H9 (cell line): ENCODE data around the gene ITIH6. TPM values are rescaled to one million over a fixed set of nuclear protein-coding genes. Genes with fewer than 3 reads are reported as not detected.

ENCODE experiments used
- DNase-seq: peaks from one replicate; pipeline ENCODE4 v3.0.0-alpha.2; 2017
- H2AFZ ChIP-seq: one replicate; pipeline ENCODE4 v1.6.1; 2013; ENCODE audit warnings: mild to moderate bottlenecking, low read length, control low read depth, moderate library complexity
- H2AK5ac ChIP-seq: 2 replicates; pipeline ENCODE4 v1.6.1; 2013; ENCODE audit warnings: low read length, control low read depth, mixed read lengths; ENCODE audit not compliant: insufficient read length
- H2BK120ac ChIP-seq: one replicate; pipeline ENCODE4 v1.6.1; 2013; ENCODE audit warnings: low read depth, mild to moderate bottlenecking, low read length, control low read depth, inconsistent platforms; ENCODE audit not compliant: poor library complexity, severe bottlenecking
- H2BK12ac ChIP-seq: 2 replicates; pipeline ENCODE4 v1.6.1; 2013; ENCODE audit warnings: low read length, control low read depth, mixed read lengths, low read depth; ENCODE audit not compliant: insufficient read length
- H2BK15ac ChIP-seq: 2 replicates; pipeline ENCODE4 v1.6.1; 2013; ENCODE audit warnings: low read depth, low read length, control low read depth
- H2BK20ac ChIP-seq: one replicate; pipeline ENCODE4 v1.6.1; 2013; ENCODE audit warnings: low read depth, mild to moderate bottlenecking, low read length, control low read depth, inconsistent platforms; ENCODE audit not compliant: poor library complexity, severe bottlenecking
- H2BK5ac ChIP-seq: 2 replicates; pipeline ENCODE4 v1.6.1; 2013; ENCODE audit warnings: low read length, control low read depth, mixed read lengths; ENCODE audit not compliant: insufficient read length
- H3K14ac ChIP-seq: 2 replicates; pipeline ENCODE4 v1.6.1; 2013; ENCODE audit warnings: low read length, control low read depth; ENCODE audit not compliant: insufficient read depth
- H3K18ac ChIP-seq: 2 replicates; pipeline ENCODE4 v1.6.1; 2013; ENCODE audit warnings: low read depth, mild to moderate bottlenecking, mixed read lengths, low read length, control low read depth; ENCODE audit not compliant: insufficient read length
- H3K23ac ChIP-seq: 2 replicates; pipeline ENCODE4 v1.6.1; 2013; ENCODE audit warnings: low read length, control low read depth, mixed read lengths, low read depth; ENCODE audit not compliant: insufficient read length
- H3K23me2 ChIP-seq: 2 replicates; pipeline ENCODE4 v1.6.1; 2013; ENCODE audit warnings: low read depth, mild to moderate bottlenecking, mixed read lengths, low read length, control low read depth; ENCODE audit not compliant: insufficient read length, poor library complexity, severe bottlenecking
- H3K27ac ChIP-seq: 2 replicates; pipeline ENCODE4 v1.5.1; 2013; ENCODE audit warnings: low read length, control low read depth, mixed read lengths, low read depth; ENCODE audit not compliant: insufficient read length
- H3K27me3 ChIP-seq: 2 replicates; pipeline ENCODE4 v1.6.1; 2013; ENCODE audit warnings: low read length, control low read depth, inconsistent platforms; ENCODE audit not compliant: insufficient read depth
- H3K4ac ChIP-seq: 2 replicates; pipeline ENCODE4 v1.6.1; 2013; ENCODE audit warnings: low read depth, mild to moderate bottlenecking, control low read depth, inconsistent platforms, low read length, moderate library complexity
- H3K4me1 ChIP-seq: 2 replicates; pipeline ENCODE4 v1.6.1; 2013; ENCODE audit warnings: low read length, control low read depth, inconsistent platforms; ENCODE audit not compliant: insufficient read depth
- H3K4me2 ChIP-seq: 2 replicates; pipeline ENCODE4 v1.6.1; 2013; ENCODE audit warnings: low read length, control low read depth, mixed read lengths; ENCODE audit not compliant: insufficient read length, insufficient read depth
- H3K56ac ChIP-seq: 2 replicates; pipeline ENCODE4 v1.6.1; 2013; ENCODE audit warnings: low read depth, mild to moderate bottlenecking, mixed read lengths, low read length, control low read depth; ENCODE audit not compliant: insufficient read length
- H3K79me1 ChIP-seq: 2 replicates; pipeline ENCODE4 v1.6.1; 2013; ENCODE audit warnings: low read depth, mild to moderate bottlenecking, moderate library complexity, low read length, control low read depth, inconsistent platforms; ENCODE audit not compliant: insufficient read depth, poor library complexity, severe bottlenecking
- H3K79me2 ChIP-seq: 2 replicates; pipeline ENCODE4 v1.6.1; 2013; ENCODE audit warnings: low read length, control low read depth, inconsistent platforms; ENCODE audit not compliant: insufficient read depth
- H3K9ac ChIP-seq: 2 replicates; pipeline ENCODE4 v1.6.1; 2013; ENCODE audit warnings: low read length, control low read depth, mixed read lengths; ENCODE audit not compliant: insufficient read length; ENCODE audit errors: extremely low read depth
- H3K9me3 ChIP-seq: one replicate; pipeline ENCODE4 v1.6.1; 2013; ENCODE audit warnings: low read depth, low read length, inconsistent platforms; ENCODE audit not compliant: control insufficient read depth
- H3T11ph ChIP-seq: one replicate; pipeline ENCODE4 v1.6.1; 2013; ENCODE audit warnings: mild to moderate bottlenecking, low read length, control low read depth, inconsistent platforms
- H4K20me1 ChIP-seq: one replicate; pipeline ENCODE4 v1.6.1; 2013; ENCODE audit not compliant: control insufficient read depth, insufficient read length, insufficient read depth
- H4K5ac ChIP-seq: 2 replicates; pipeline ENCODE4 v1.6.1; 2013; ENCODE audit warnings: low read depth, mild to moderate bottlenecking, mixed read lengths, low read length, control low read depth; ENCODE audit not compliant: insufficient read length
- H4K8ac ChIP-seq: replicated peaks from 2 replicates; pipeline ENCODE4 v1.6.1; 2013; ENCODE audit warnings: low read length, control low read depth, mixed read lengths, low read depth; ENCODE audit not compliant: insufficient read length
- H4K91ac ChIP-seq: 2 replicates; pipeline ENCODE4 v1.6.1; 2013; ENCODE audit warnings: low read depth, mild to moderate bottlenecking, moderate library complexity, mixed read lengths, low read length, control low read depth; ENCODE audit not compliant: insufficient read length
- H3K27ac Mint-ChIP-seq, 3 experiments: 2 replicates in 2 of 3; 3 replicates in 1 of 3; pipeline ENCODE4 v1.8.0; 2020 to 2021; ENCODE audit warnings: mixed read lengths in 3 of 3, mild to moderate bottlenecking in 1 of 3, moderate library complexity in 1 of 3
- H3K27me3 Mint-ChIP-seq: 2 replicates; pipeline ENCODE4 v1.8.0; 2021; ENCODE audit warnings: low read depth, mild to moderate bottlenecking, moderate library complexity, mixed read lengths
- H3K36me3 Mint-ChIP-seq, 3 experiments: 2 replicates in 2 of 3; 3 replicates in 1 of 3; pipeline ENCODE4 v1.8.0; 2020 to 2021; ENCODE audit warnings: low read depth in 3 of 3, mixed read lengths in 3 of 3; ENCODE audit not compliant: insufficient read depth in 1 of 3
- H3K4me1 Mint-ChIP-seq, 2 experiments: 2 replicates each; pipeline ENCODE4 v1.8.0; 2020; ENCODE audit warnings: mixed read lengths in 2 of 2
- H3K4me3 Mint-ChIP-seq, 2 experiments: 2 replicates in 1 of 2; 3 replicates in 1 of 2; pipeline ENCODE4 v1.8.0; 2020 to 2021; ENCODE audit warnings: mild to moderate bottlenecking in 2 of 2, mixed read lengths in 2 of 2, moderate library complexity in 1 of 2
- H3K9me3 Mint-ChIP-seq, 2 experiments: 2 replicates in 1 of 2; 3 replicates in 1 of 2; pipeline ENCODE4 v1.8.0; 2020; ENCODE audit warnings: mild to moderate bottlenecking in 2 of 2, mixed read lengths in 2 of 2, moderate library complexity in 1 of 2
- CTCF ChIP-seq: fragments of 200-600 bp; sonication (generic); conservative IDR thresholded peaks from 3 replicates; pipeline ENCODE4 v1.8.0; 2021; ENCODE audit warnings: antibody characterized with exemption, mild to moderate bottlenecking
- WGBS: extraction: QIAGEN DNeasy Blood & Tissue Kit; methylation state at CpG from one replicate; pipeline ENCODE4 v1.1.7; 2013; ENCODE audit warnings: missing lambda C conversion rate, low lambda C conversion rate, mixed read lengths; ENCODE audit not compliant: insufficient read length; ENCODE audit errors: extremely low coverage; 5-methylcytosine and 5-hydroxymethylcytosine counted together
- total RNA-seq: library from RNA; stranded (reverse); gene quantifications from 2 replicates; pipeline ENCODE4 v1.2.1, GENCODE V29; 2021

Gene ITIH6
- total RNA-seq, 1 experiment from 2014 or later: not detected

GRCh38 chrX:54715621-54716020 lies 82.4 kb downstream of the ITIH6 start:
- peaks cover 44 to 53% of the 10 kb centered on the region in 2 experiments for H3K9me3 Mint-ChIP-seq
- Histone ChIP-seq H3K23me2 (no peaks in the 10 kb centered on the region), H3K4ac (no peak overlapping the region), H3K18ac (no peak overlapping the region), H4K91ac (no peak overlapping the region), H2BK5ac (no peak overlapping the region), H2BK15ac (no peak overlapping the region), H3T11ph (no peak overlapping the region), H3K9me3 (peaks cover 13% of the 10 kb centered on the region), H3K14ac (no peak overlapping the region), H3K9ac (no peak overlapping the region), H3K4me2 (no peak overlapping the region), H3K56ac (no peak overlapping the region), H4K20me1 (no peaks in the 10 kb centered on the region), H4K5ac (no peak overlapping the region), H3K4me1 (no peaks in the 10 kb centered on the region), H3K27ac (no peak overlapping the region), H3K27me3 (no peaks in the 10 kb centered on the region), H3K79me2 (no peaks in the 10 kb centered on the region), H3K79me1 (no peaks in the 10 kb centered on the region), H2AK5ac (no peak overlapping the region), H2BK20ac (no peak overlapping the region), H2AFZ (no peak overlapping the region), H2BK12ac (no peak overlapping the region), H3K23ac (no peak overlapping the region), H2BK120ac (no peak overlapping the region), H4K8ac (no peak overlapping the region)
- no peaks in the 10 kb centered on the region; a peak in 1 of 7 replicates for H3K36me3 Mint-ChIP-seq
- H3K4me3 Mint-ChIP-seq: no peak overlapping the region
- WGBS: no CpG with 5 or more reads among the region's 1 CpG
- H3K27ac Mint-ChIP-seq: no peak overlapping the region
- H3K27me3 Mint-ChIP-seq: peaks cover 7% of the 10 kb centered on the region
- H3K4me1 Mint-ChIP-seq: no peaks in the 10 kb centered on the region; a peak in 1 of 4 replicates
- no peak for DNase-seq
- no peak for TF ChIP-seq CTCF
